ENCODE results near the gene TRDN.
"Not testable (repeated sequence)": the region's sequence is repeated elsewhere in the genome, so short reads cannot be mapped to it uniquely, and the experiment has no call there.

DNA sequence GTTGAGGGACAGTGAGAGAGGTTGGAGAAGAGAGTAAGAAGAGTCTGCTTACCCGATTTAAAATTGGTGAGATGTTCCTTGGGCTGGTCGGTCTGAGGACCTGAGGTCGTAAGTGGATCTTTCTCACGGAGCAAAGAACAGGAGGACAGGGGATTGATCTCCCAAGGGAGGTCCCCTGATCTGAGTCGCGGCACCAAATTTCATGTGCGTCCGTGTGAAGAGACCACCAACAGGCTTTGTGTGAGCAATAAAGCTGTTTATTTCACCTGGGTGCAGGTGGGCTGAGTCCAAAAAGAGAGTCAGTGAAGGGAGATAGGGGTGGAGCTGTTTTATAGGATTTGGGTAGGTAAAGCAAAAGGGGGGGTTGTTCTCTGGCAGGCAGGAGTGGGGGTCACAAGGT, 49.3 kb downstream of the TRDN start:
- TF ChIP-seq, protein P1, sequence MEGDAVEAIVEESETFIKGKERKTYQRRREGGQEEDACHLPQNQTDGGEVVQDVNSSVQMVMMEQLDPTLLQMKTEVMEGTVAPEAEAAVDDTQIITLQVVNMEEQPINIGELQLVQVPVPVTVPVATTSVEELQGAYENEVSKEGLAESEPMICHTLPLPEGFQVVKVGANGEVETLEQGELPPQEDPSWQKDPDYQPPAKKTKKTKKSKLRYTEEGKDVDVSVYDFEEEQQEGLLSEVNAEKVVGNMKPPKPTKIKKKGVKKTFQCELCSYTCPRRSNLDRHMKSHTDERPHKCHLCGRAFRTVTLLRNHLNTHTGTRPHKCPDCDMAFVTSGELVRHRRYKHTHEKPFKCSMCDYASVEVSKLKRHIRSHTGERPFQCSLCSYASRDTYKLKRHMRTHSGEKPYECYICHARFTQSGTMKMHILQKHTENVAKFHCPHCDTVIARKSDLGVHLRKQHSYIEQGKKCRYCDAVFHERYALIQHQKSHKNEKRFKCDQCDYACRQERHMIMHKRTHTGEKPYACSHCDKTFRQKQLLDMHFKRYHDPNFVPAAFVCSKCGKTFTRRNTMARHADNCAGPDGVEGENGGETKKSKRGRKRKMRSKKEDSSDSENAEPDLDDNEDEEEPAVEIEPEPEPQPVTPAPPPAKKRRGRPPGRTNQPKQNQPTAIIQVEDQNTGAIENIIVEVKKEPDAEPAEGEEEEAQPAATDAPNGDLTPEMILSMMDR (IDR thresholded peaks at IDR 0.05) = not testable (repeated sequence)
- not testable (repeated sequence) for TF ChIP-seq POLR2A (IDR thresholded peaks at IDR 0.05)

Measured in esophagus squamous epithelium (tissue), 4 donors.